CMK (cell line): Measurements from ENCODE around the gene MGAT1.
"Not testable (repeated sequence)": the region's sequence is repeated elsewhere in the genome, so short reads cannot be mapped to it uniquely, and the experiment has no call there.

ENCODE experiments used
- DNase-seq: peaks from one replicate; pipeline ENCODE4 v3.0.0-alpha.2; 2010; ENCODE audit warnings: low read depth

Gene MGAT1

DNA sequence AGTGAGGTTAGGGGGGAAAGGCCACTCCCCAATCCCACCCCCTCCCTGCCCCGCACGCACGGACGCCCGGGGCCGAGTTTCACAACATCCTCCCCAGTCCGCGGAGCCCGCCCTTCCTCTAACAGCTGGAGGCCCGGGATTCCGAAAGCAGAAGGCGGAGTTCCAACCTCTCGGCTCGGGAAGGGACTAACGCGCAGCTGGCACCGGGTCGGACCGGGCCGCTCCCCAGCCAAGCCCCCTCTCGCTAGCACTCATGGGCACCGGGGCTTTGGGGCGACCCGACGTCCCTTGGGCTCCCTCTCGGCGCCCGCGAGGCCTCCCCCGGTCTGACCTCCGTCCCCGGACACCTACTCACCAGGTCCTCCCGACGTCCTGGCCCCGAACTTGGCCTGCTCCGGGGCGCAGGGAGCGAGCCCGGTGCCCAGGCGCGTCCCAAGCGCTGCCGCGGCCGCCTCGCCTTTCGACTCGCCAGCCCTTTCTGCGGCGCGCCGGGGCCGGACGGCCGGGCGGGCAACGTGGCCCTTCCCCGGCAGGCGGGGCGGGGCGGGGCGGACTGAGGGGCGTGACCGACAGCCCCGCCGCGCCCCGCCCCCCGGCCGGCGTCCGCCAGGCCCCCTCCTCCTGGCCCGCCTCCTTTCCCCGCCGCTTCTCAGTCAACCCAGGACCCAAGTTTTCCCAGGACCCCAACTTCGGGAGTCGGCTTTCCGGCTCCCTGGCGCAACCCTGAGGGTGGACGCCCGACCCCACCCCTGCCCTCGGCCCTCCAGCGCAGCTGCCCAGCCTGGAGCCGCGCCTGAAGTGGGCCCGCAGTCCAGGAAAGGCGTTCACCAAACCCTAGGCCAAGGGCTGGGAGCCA, at the start of gene MGAT1:
Gene MGAT1, minus strand, starts transcription at position 482 of the 856 bp plus-strand sequence. CDS start 9,835 bp downstream, outside the sequence.
- DNase-seq, result no peak

GRCh38 chr5:180850434-180851078, 48.0 kb upstream of the MGAT1 start:
- no peak for DNase-seq

DNA sequence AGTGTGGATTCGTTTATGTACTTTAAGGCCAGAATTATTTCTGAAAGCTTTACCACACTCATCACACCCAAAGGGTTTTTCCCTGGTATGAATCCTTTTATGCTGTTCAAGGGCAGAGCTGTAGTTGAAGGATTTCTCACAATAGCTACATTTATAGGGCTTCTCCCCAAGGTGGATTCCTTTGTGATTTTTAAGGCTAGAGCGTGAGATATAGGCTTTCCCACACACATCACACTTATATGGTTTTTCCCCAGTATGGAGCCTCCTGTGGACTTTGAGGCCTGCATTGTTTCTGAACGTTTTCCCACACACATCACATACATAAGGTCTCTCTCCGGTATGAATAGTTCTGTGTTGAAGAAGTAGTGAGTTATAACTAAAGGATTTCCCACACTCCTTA, 47.2 kb upstream of the MGAT1 start:
- DNase-seq, result no peak

GRCh38 chr5:180848878-180849277, 46.3 kb upstream of the MGAT1 start:
- DNase-seq, result no peak

DNA sequence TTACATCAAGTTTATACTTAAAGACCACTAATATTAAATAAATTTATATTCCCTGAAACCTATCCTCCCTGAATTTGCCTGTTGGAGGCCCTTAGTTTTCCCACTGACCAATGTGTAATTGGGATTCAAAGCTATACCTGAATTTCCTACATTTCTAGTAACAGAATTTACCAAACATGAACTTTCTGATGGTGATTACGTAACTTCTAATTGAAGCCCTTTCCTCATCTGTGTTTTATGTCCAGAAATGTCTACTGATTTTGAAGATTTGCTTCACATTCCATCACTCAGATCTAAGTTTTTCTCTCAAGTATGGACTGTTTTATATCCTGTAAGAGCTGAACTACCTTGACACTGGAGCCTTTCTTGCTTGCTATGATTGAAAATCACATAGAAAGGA, 45.7 kb upstream of the MGAT1 start:
- DNase-seq, result no peak

- no peak for DNase-seq
Measured at GRCh38 chr5:180847026-180847425, 44.4 kb upstream of the MGAT1 start.

DNA sequence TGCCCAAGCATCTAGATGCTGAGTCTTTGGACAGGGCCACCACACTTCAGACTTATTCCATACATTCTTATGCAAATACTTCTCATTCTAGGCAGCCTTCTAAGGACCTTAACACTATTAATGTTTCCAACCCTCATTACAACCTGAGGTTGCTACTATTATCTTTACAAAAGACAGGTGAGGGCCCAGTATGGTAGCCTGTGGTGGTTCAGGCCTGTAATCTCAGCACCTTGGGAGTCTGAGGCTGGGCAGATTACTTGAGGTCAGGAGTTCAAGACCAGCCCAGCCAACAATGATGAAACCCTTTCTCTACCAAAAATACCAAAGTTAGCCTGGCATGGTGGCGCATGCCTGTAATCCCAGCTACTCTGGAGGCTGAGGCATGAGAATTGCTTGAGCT, 42.3 kb upstream of the MGAT1 start:
- DNase-seq, result no peak

- DNase-seq, result no peak
Measured at GRCh38 chr5:180844432-180844831, 41.8 kb upstream of the MGAT1 start.

DNA sequence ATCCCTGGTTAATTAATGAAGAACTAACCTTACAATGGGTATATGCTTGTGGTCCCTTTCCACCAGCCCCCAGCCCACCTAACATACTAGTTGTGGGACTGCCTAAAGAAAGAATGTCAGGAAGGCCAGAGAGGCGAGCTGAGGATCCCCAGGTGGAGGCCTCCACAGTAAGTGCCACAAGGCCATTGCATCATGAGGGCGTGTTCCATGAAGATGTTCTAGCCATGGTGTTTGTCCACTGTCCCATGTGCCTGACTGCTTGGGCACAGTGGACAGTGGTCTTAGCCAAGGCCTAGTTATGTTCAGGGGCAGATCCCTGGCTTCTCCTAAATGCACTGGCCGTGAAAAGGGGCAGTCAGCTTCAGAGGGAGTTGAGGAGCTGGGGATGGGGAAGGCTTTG, 37.3 kb upstream of the MGAT1 start:
- DNase-seq, result no peak

DNA sequence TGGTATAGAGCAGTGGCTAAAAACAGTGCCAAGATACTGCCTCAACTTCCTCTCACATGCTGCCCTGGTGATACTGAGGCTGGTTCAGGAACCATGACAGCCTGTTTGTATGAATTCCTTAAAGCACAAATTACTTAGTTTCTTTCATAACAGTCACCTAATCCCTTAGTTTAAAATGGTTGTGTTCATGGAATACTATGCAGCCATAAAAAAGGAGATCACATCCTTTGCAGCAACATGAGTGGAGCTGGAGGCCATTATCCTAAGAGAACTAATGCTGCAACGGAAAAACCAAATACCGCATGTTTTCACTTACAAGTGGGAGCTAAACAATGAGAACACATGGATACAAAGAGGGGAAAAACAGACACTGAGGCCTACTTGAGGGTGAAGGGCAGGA, 36.6 kb upstream of the MGAT1 start:
- no peak for DNase-seq

GRCh38 chr5:180837478-180837877, 34.9 kb upstream of the MGAT1 start:
- DNase-seq, result no peak

DNA sequence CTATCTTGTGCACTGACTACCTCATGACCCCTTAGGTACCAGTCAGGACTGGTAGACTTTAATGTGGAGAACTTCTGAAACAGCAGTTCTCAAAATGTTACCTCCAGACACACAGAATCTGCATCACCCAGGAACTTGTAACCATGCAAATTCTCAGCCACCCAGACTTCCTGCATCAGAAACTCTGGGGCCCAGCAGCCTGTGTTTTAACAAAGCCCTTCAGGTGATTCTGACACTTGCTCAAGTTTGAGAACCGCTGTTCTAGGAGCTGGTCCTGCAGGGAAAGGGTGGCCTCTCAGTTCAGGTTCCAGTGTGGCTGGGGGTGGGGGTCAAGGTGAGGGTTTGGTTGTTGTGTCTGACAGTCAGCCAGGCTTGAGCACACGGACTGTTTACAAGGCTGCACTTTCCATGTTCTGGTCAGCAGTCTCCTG, 30.0 kb upstream of the MGAT1 start:
- no peak for DNase-seq

- DNase-seq, result peak; percentile 64
Measured at GRCh38 chr5:180831139-180832093, 28.8 kb upstream of the MGAT1 start.

- peak; percentile 20 for DNase-seq
Measured at GRCh38 chr5:180830253-180831138, 27.9 kb upstream of the MGAT1 start.

DNA sequence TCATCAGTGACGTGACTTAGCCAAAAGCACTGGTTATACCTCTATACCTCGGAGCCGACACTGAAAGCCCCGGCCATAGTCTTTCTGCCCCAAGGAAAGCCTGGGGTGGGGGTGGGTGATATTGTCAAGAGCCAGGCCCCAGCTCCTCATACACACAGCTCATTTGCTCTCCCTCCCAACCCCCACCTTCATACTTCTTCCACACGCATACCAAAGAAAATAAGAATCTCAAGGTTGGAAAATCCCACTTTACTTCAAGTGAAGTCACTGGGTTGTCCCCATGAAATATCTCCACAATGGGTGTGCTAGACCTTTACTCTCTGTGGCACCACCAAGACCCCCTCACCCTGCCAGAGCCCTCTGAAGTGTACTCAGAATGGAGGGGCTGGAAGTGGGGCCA, 27.1 kb upstream of the MGAT1 start:
- no peak for DNase-seq

GRCh38 chr5:180828756-180829531, 26.3 kb upstream of the MGAT1 start:
- not testable (repeated sequence) for DNase-seq

GRCh38 chr5:180827374-180827773, 24.8 kb upstream of the MGAT1 start:
- DNase-seq, result not testable (repeated sequence)

- DNase-seq, result no peak
Measured at GRCh38 chr5:180825768-180826525, 23.3 kb upstream of the MGAT1 start.

GRCh38 chr5:180824630-180825476, 22.2 kb upstream of the MGAT1 start:
- no peak for DNase-seq
